Fibroblast of skin of left biceps (primary cell): ENCODE data around the gene LSP1.

Experiments used
- DNase-seq, 2 experiments: peaks; one replicate each; pipeline ENCODE4 v3.0.0-alpha.2; 2013; ENCODE audit warnings: low read depth in 2 of 2

LSP1 gene

GRCh38 chr11:1848640-1849430 lies 4.0 kb upstream of the LSP1 start:
- DNase-seq: no peak

GRCh38 chr11:1851468-1852180 lies 1.3 kb upstream of the LSP1 start:
- no peak for DNase-seq

GRCh38 chr11:1852271-1852876 lies 510 bp upstream of the LSP1 start:
- no peak for DNase-seq

- DNase-seq: no peak
These were observed 670 bp downstream of the LSP1 start for GRCh38 chr11:1853376-1854131.

GRCh38 chr11:1854132-1854948 lies 1.5 kb downstream of the LSP1 start:
- no peak for DNase-seq

- no peak for DNase-seq
These were observed 2.3 kb downstream of the LSP1 start for GRCh38 chr11:1854949-1855885.

GRCh38 chr11:1855886-1856265 lies 3.0 kb downstream of the LSP1 start:
- DNase-seq: no peak

GRCh38 chr11:1856306-1857005 lies 3.6 kb downstream of the LSP1 start:
- no peak for DNase-seq

- DNase-seq: no peak
These were observed 4.2 kb downstream of the LSP1 start for GRCh38 chr11:1857064-1857463.

GRCh38 chr11:1858154-1858553 lies 5.3 kb downstream of the LSP1 start:
- DNase-seq: no peak

GRCh38 chr11:1858576-1858975 lies 5.7 kb downstream of the LSP1 start:
- DNase-seq: no peak

GRCh38 chr11:1859004-1859403 lies 6.1 kb downstream of the LSP1 start:
- no peak for DNase-seq

GRCh38 chr11:1860108-1860507 lies 7.2 kb downstream of the LSP1 start:
- DNase-seq: no peak

- DNase-seq: no peak
These were observed 8.8 kb downstream of the LSP1 start for GRCh38 chr11:1861435-1862411.

GRCh38 chr11:1862588-1863351 lies 9.9 kb downstream of the LSP1 start:
- no peak for DNase-seq

GRCh38 chr11:1863352-1864216 lies 10.7 kb downstream of the LSP1 start:
- DNase-seq: peak; percentile 64 to 65

- DNase-seq: no peak
These were observed 11.3 kb downstream of the LSP1 start for GRCh38 chr11:1864231-1864630.
